ENCODE measurements around the gene SKIC2. TPM values are rescaled to one million over a fixed set of nuclear protein-coding genes. Genes with fewer than 3 reads are reported as not detected.

The SKIC2 gene
- total RNA-seq, 1 donor from 2014 or later: 21.0 TPM

DNA sequence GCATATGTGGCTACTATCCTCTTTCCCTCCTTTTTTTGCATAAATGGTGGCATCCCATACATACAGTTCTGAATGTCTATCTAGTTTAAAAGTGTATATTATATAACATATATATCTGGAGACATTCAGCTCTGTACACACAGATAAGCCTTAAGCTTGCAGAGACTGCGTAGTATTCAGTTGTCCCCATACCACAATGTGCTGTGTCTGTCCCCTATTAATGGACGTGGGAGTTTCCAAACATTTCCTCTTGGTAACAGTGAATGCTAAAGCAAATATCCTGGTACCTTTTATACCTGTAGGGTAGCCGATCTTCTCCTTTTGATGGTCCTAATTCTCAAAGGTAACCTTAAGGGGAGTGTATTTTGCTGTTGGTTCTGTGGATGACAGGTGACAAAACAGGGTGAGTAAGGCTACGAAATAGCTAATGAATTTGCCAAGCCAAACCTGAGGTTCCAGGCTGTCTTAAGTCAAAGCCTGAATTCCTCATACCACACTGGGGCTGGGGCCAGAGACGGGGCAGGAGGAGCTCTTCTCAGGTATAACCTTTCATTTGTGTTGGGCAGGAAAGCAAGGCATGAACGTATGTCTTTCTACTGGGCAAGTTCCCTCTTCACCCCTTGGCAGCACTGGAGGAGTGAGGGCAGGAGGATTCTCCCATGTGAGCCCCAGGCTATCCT lies 39.2 kb upstream of the SKIC2 start:
- H3K9me3 Mint-ChIP-seq: no peaks in the 10 kb centered on the region

DNA sequence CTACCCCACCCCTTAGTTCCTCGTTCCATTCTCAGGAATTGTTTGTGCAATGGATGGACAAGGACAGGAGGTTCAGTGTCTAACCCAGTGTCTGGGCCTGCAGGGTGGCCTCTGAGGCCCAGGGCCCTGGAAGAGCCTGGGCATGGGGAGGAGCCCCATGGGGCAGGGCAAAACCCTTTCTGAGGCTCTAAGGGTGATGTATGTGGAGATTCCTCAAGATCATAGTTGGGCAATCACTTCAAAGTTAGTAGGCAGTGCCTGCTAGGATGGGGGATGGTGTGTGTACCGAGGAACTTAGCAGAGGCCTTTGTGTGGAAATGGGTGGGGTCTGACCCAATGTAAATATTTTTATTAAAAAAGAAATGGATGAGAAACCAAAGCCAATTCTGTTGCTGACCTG lies 38.2 kb upstream of the SKIC2 start:
- Histone ChIP-seq H2AFZ (replicated peaks) (no peak overlapping the region), H3K36me3 (no peaks in the 10 kb centered on the region), H3F3A (ENCODE audit: low read depth) (no peaks in the 10 kb centered on the region), H3K27ac (no peak overlapping the region), H4K20me1 (ENCODE audit: low read depth) (no peaks in the 10 kb centered on the region), H3K4me1 (no peaks in the 10 kb centered on the region), H3K79me2 (ENCODE audit: low read depth) (no peaks in the 10 kb centered on the region), H3K4me2 (no peak overlapping the region), H3K4me3 (no peak overlapping the region), H3K9ac (no peak overlapping the region), H3K27me3 (no peaks in the 10 kb centered on the region), H3K9me3 (ENCODE audit: low read depth) (no peaks in the 10 kb centered on the region)
- Mint-ChIP-seq H3K27ac (no peak overlapping the region), H3K4me1 (peaks cover 2% of the 10 kb centered on the region), H3K4me3 (no peak overlapping the region), H3K36me3 (no peaks in the 10 kb centered on the region), H3K27me3 (ENCODE audit: insufficient read depth, low read depth) (peaks cover 4% of the 10 kb centered on the region), H3K9me3 (no peaks in the 10 kb centered on the region)
- no peak for DNase-seq (ENCODE audit: low spot score)
- TF ChIP-seq, protein P1, sequence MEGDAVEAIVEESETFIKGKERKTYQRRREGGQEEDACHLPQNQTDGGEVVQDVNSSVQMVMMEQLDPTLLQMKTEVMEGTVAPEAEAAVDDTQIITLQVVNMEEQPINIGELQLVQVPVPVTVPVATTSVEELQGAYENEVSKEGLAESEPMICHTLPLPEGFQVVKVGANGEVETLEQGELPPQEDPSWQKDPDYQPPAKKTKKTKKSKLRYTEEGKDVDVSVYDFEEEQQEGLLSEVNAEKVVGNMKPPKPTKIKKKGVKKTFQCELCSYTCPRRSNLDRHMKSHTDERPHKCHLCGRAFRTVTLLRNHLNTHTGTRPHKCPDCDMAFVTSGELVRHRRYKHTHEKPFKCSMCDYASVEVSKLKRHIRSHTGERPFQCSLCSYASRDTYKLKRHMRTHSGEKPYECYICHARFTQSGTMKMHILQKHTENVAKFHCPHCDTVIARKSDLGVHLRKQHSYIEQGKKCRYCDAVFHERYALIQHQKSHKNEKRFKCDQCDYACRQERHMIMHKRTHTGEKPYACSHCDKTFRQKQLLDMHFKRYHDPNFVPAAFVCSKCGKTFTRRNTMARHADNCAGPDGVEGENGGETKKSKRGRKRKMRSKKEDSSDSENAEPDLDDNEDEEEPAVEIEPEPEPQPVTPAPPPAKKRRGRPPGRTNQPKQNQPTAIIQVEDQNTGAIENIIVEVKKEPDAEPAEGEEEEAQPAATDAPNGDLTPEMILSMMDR (IDR thresholded peaks at IDR 0.05): no peak
- TF ChIP-seq EZH2phosphoT487 (IDR thresholded peaks at IDR 0.05): no peak
- TF ChIP-seq EZH2 (IDR thresholded peaks at IDR 0.05): no peak

More for the DNA sequence above, 39.2 kb upstream of the SKIC2 start:
- Histone ChIP-seq H3K9me3 (ENCODE audit: low read depth) (no peaks in the 10 kb centered on the region), H3K9ac (no peak overlapping the region), H3K4me1 (no peaks in the 10 kb centered on the region), H3F3A (ENCODE audit: low read depth) (no peaks in the 10 kb centered on the region), H3K36me3 (no peaks in the 10 kb centered on the region), H3K4me2 (no peak overlapping the region), H3K4me3 (no peak overlapping the region), H4K20me1 (ENCODE audit: low read depth) (no peaks in the 10 kb centered on the region), H3K79me2 (ENCODE audit: low read depth) (no peaks in the 10 kb centered on the region), H3K27ac (no peak overlapping the region), H2AFZ (replicated peaks) (no peak overlapping the region), H3K27me3 (no peaks in the 10 kb centered on the region)
- Mint-ChIP-seq H3K4me3 (no peak overlapping the region), H3K27me3 (ENCODE audit: insufficient read depth, low read depth) (peaks cover 3% of the 10 kb centered on the region), H3K4me1 (peaks cover 2% of the 10 kb centered on the region), H3K27ac (no peak overlapping the region), H3K36me3 (no peaks in the 10 kb centered on the region)
- no peak for DNase-seq (ENCODE audit: low spot score)
- TF ChIP-seq EZH2phosphoT487 (IDR thresholded peaks at IDR 0.05) (no peak), EZH2 (IDR thresholded peaks at IDR 0.05) (no peak)
- TF ChIP-seq, protein P1 (IDR thresholded peaks at IDR 0.05): no peak

DNA sequence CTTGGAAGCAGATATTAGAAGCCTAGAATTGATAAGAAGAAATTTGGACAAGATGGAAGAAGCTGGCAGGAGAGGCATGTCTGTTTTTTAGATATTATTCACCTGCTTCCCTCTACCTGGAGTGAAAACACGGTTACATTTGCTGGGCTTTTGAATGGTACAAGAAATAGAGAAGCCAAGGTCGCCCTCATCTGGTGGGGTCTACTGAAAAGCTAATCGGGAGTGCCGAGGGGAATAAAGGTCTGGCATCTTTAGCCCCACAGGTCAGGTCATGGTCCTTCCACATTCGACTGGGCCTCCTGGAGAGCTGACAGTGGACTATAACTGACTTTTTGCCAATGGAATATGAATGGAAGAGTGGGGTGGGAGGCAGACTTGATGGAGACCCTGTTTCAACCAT lies 36.0 kb upstream of the SKIC2 start:
- TF ChIP-seq EZH2 (IDR thresholded peaks at IDR 0.05): no peak
- TF ChIP-seq, protein P1 (IDR thresholded peaks at IDR 0.05): peak; percentile 36
- H3K9ac ChIP-seq: no peak overlapping the region
- no peaks in the 10 kb centered on the region for H3F3A ChIP-seq (ENCODE audit: low read depth)
- H3K79me2 ChIP-seq (ENCODE audit: low read depth): no peaks in the 10 kb centered on the region
- no peaks in the 10 kb centered on the region for H3K4me1 ChIP-seq
- H4K20me1 ChIP-seq (ENCODE audit: low read depth): no peaks in the 10 kb centered on the region
- H3K36me3 Mint-ChIP-seq: no peaks in the 10 kb centered on the region
- H3K9me3 Mint-ChIP-seq: no peaks in the 10 kb centered on the region
- no peaks in the 10 kb centered on the region for H3K36me3 ChIP-seq
- H2AFZ ChIP-seq (replicated peaks): no peak overlapping the region
- H3K9me3 ChIP-seq (ENCODE audit: low read depth): no peaks in the 10 kb centered on the region
- no peaks in the 10 kb centered on the region for H3K27me3 ChIP-seq
- no peak overlapping the region for H3K4me2 ChIP-seq
- peak; percentile 39 for DNase-seq (ENCODE audit: low spot score)
- no peak overlapping the region for H3K27ac ChIP-seq
- no peaks in the 10 kb centered on the region for H3K4me1 Mint-ChIP-seq
- no peak overlapping the region for H3K27ac Mint-ChIP-seq
- no peak overlapping the region for H3K4me3 ChIP-seq
- peaks cover 7% of the 10 kb centered on the region for H3K27me3 Mint-ChIP-seq (ENCODE audit: insufficient read depth, low read depth)
- no peak overlapping the region for H3K4me3 Mint-ChIP-seq
